GM12875 (cell line): ENCODE measurements around the gene ASPG.

ENCODE experiments used
- H3K4me3 ChIP-seq: one replicate; pipeline ENCODE4 v1.5.1; 2011; ENCODE audit warnings: low read depth, low read length, control low read depth
- CTCF ChIP-seq: IDR thresholded peaks from 2 replicates; pipeline ENCODE4 v1.5.1; 2011; ENCODE audit warnings: low read depth, mild to moderate bottlenecking, control low read depth, inconsistent platforms, low read length, moderate library complexity, borderline replicate concordance; ENCODE audit not compliant: insufficient read depth

Gene ASPG

DNA sequence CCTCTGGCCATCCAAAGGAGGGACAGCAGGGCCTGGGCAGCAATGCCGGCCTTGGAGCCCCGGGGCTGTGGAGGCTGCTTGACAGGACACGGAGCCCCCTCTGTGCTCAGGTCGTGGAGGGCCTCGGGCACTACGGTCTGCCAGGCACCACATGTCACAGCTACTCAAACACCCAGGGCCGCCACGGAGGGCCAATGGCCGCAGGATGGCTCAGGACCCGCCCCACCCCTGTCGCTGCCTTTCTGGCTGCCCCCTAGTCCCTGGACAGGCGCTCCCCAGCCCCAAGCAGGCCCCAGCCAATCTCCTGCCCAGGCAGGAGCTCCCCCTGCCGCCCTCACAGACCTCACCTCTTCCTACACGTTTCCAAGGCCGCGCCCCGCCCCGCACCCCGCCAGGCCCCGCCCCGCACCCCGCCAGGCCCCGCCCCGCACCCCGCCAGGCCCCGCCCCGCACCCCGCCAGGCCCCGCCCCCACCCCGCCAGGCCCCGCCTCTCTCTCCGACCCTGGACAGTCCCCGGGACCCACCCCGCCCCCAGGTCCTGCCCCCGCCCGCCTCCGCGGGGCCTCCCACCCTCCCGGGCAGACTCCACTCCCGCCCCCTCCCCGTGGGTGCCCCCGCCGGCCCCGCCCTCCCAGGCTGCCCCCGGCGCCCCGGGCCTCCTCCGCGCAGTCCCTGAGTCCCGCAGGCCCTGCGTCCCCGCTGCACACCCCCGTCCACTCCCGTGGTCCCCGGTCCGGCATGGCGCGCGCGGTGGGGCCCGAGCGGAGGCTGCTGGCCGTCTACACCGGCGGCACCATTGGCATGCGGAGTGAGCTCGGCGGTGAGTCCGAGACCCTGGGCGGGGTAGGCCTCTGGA is at the start of gene ASPG:
Gene ASPG (plus strand): TSS at position 669 of the 857 bp plus-strand sequence. CDS start 71 bp downstream, at position 740.
- TF ChIP-seq CTCF, result no peak
- H3K4me3 ChIP-seq, result no peak within 1 kb of the TSS

GRCh38 chr14:104036212-104036611 is 49.3 kb upstream of the ASPG start:
- H3K4me3 ChIP-seq, result no peak overlapping the region
- no peak for TF ChIP-seq CTCF

- H3K4me3 ChIP-seq, result no peak overlapping the region
- no peak for TF ChIP-seq CTCF
These were observed 48.4 kb upstream of the ASPG start for GRCh38 chr14:104037074-104037473.

- TF ChIP-seq CTCF, result no peak
- H3K4me3 ChIP-seq, result no peak overlapping the region
These were observed 47.6 kb upstream of the ASPG start for GRCh38 chr14:104037903-104038302.

DNA sequence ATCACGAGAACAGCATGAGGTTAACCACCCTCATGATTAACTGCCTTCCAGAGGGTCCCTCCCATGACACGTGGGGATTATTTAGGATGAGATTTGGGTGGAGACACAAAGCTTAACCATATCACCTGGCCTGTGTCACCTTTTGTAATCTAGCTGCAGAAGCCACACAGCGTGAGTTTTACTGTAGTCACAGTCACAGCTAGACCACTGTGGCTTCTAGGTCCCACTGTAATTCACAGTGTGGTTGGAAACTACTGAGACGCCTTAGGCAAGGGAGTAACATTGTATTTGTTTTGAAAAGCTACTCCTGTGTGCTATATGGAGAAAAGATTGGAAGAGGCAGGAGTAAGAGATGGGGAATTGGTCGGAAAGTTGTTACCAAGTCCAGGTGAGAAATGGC is 46.3 kb upstream of the ASPG start:
- no peak overlapping the region for H3K4me3 ChIP-seq
- no peak for TF ChIP-seq CTCF

GRCh38 chr14:104040539-104040938 is 45.0 kb upstream of the ASPG start:
- TF ChIP-seq CTCF, result no peak
- no peak overlapping the region for H3K4me3 ChIP-seq

- H3K4me3 ChIP-seq, result no peak overlapping the region
- TF ChIP-seq CTCF, result no peak
These were observed 43.9 kb upstream of the ASPG start for GRCh38 chr14:104041430-104042104.
